C4-2B (cell line): Measurements from ENCODE around the gene TCF7L1.

Experiments
- H3K27ac ChIP-seq: fragments of 450-650 bp; 2 replicates; pipeline ENCODE4 v1.5.1; 2017
- CTCF ChIP-seq: fragments of 450-650 bp; conservative IDR thresholded peaks from 2 replicates; pipeline ENCODE4 v1.5.1; 2017; ENCODE audit warnings: mild to moderate bottlenecking
- ZFX ChIP-seq: fragments of 450-650 bp; IDR thresholded peaks from 2 replicates; pipeline ENCODE4 v1.6.1; 2017

The TCF7L1 gene

GRCh38 chr2:85183479-85183878, 50.3 kb downstream of the TCF7L1 start:
- no peak overlapping the region for H3K27ac ChIP-seq
- TF ChIP-seq ZFX (no peak), CTCF (no peak)

GRCh38 chr2:85184231-85184630, 51.0 kb downstream of the TCF7L1 start:
- TF ChIP-seq ZFX (no peak), CTCF (no peak)
- H3K27ac ChIP-seq = no peak overlapping the region

- TF ChIP-seq CTCF (no peak), ZFX (no peak)
- no peak overlapping the region for H3K27ac ChIP-seq
Measured at GRCh38 chr2:85184990-85185389, 51.8 kb downstream of the TCF7L1 start.

GRCh38 chr2:85185431-85185940, 52.3 kb downstream of the TCF7L1 start:
- no peak for TF ChIP-seq ZFX
- TF ChIP-seq CTCF = no peak
- no peak overlapping the region for H3K27ac ChIP-seq

GRCh38 chr2:85187069-85187468, 53.9 kb downstream of the TCF7L1 start:
- H3K27ac ChIP-seq = no peak overlapping the region
- no peak for TF ChIP-seq ZFX

- no peak overlapping the region for H3K27ac ChIP-seq
- TF ChIP-seq ZFX = no peak
- TF ChIP-seq CTCF = no peak
Measured at GRCh38 chr2:85188852-85189251, 55.7 kb downstream of the TCF7L1 start.

- TF ChIP-seq ZFX (no peak), CTCF (no peak)
- no peak overlapping the region for H3K27ac ChIP-seq
Measured at GRCh38 chr2:85189606-85190270, 56.5 kb downstream of the TCF7L1 start.

- TF ChIP-seq ZFX = no peak
- TF ChIP-seq CTCF = no peak
- no peak overlapping the region for H3K27ac ChIP-seq
Measured at GRCh38 chr2:85191157-85191556, 58.0 kb downstream of the TCF7L1 start.
